Stimulated activated CD8-positive, alpha-beta memory T cell treated with anti-CD3 and anti-CD28 coated beads, Interleukin-7, amount 100 ng/mL, for 24 hours (primary cell): ENCODE results near the gene SLC15A3.
A peak's percentile ranks its signal among the peaks of the same experiment; 100 is the strongest.
"Not testable (repeated sequence)": the region's sequence is repeated elsewhere in the genome, so short reads cannot be mapped to it uniquely, and the experiment has no call there.

Experiments
- DNase-seq: peaks from one replicate; pipeline ENCODE4 v3.0.0-alpha.2; 2020; ENCODE audit warnings: low read depth

The SLC15A3 gene

DNA sequence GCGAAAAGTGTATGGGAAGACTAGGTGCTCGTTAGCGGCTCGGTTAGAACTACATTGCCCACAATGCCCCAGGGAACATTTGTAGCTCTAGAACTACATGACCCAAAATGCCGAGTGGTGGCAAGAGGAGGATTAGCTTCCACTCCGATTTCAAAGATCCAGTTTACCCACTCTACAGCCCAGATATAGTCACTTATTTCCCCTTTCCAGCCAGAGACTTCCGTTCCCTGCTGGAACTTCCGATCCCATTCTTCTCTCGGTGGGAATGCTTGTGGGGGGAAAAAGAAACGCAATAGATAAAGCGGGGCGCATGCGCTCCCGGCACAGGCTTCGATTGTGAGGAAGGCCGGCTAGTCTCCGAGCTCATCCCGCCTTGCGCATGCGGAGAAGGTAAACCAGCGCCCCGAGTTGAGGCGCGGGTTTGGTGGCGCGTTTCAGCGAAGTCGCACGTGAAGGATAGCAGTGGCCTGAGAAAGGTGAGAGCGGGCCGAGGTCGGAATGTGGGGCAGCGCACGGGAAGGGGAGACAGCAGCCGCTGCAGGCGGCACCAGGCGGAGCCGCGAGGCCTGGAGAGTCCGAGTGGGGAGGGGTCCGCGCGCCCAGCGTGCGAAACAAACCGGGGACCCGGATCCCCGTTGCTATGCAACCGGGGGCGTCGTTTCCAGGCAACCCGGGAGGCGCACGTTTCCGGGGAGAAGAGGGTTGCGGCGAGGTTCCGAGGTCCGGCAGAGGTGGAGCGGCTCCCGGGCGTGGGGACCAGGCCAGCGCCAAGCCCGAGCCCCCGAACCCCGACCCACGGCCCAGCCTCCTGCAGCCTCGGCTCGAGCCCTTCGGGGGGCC lies 38.0 kb downstream of the SLC15A3 start, which contains the start of gene TMEM109:
Gene TMEM109, plus strand, starts transcription at position 366 of the 840 bp plus-strand sequence. CDS start 5,536 bp downstream, outside the sequence.
- peak; percentile 74 for DNase-seq

DNA sequence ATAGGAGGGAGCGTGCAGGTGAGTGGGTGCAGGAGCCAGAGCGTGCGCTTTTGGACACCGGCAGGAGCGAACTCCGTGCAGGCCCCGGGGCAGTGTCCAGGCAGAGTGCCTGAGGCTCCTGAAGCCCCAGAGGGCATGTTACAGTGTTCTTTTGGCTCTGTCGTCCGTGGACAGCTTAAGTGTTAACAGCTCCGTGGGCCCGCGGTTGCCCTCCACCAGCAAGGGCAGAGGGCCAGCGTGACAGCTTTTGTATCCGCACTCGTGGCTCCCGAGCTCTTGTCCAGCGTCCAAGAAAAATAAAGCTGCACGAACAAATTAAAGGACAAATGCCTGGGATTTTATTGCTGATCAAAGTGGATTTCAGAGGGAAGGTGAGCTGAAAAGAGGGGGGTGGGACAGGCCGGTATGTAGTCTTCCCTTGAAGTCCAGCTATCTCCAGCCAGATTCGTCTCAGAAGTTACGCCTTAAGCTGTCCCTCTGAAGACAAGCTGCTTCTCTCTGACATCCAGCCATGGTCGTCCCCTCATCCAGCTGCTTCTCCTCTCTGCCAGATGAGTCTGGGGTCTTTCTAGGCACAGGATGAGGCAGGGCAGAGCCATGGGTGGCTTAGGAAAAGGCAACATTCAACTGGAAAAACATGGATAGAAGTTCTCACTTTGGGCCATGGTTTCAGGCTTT lies 39.0 kb downstream of the SLC15A3 start:
- DNase-seq: no peak

DNA sequence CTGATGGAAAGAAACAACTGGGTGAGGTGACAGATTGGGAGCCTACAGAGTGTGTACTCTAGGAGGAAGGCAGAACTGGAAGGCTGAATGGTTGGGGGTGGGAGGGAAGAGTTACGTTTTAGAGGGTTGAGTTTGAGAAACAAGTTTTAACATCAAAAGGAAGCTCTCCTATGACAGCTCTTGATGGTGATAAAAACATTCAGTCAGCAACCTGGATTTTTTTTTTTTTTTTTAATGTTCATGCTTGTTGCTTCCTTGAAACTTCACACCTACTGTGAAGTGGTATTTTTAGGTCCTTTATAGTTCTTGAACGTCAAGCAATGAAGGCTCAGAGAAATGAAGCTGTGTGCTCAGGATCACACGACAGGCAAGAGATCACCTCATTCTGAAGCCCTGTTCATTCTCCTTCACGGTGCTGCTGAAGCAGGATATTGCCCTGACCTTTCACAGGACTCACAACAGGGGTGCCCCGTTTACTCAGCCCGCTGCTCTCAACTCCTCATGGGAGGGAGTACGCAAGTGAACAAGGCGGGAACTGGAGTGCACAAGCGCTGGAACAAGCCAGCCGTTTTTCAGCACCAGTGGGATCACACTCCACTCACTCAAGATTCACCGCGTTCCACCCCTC lies 39.6 kb downstream of the SLC15A3 start:
- no peak for DNase-seq

DNA sequence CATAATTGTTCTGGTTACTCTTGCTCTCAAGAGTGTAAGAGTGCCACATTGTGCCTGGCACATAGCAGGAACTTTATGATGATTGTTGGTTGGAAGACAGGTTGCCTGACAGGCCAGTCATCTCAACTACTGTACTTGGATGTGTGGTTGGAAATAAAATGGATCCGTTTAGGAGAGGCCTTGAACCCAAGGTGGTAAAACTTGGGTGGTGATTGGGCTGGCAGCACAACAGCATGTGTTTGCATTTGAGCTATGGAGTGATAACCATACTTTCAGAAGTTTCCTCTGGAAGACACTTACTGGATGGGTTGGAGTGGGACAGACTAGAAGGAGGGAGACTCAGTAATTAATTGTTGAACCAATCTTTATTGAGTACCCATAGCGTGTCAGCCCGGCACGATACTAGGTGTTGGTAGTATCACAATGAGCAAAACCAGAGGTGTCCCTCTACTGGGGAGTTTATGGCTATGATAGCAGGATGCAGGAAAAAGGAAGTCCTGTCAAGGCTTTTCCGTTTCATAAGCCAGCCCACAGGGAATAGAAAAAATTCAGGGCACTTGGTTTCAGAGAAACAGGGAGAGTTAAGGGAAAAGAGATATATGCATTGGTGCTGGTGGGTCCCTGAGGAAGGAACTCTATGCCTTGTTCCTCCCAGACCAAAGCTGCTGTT lies 41.1 kb downstream of the SLC15A3 start:
- no peak for DNase-seq

DNA sequence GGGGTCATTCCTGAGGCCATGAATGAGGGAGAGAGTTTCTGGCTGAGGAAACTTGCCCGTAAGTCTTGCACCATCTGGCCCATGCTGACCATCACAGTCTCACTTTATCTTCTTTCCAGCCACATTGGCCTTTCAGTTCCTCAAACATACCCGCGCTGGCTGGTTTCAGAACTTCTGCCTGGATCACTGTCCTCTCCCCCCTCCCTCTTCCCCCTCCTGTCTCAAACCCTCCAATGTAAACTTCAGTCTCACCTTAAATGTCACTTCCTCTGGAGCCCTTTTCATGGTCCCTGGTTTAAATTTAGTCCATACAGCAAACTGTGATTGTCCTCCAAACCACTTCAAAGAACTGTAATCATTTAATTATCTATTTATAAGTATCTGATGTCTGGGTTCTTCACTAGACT lies 41.7 kb downstream of the SLC15A3 start:
- DNase-seq: no peak

DNA sequence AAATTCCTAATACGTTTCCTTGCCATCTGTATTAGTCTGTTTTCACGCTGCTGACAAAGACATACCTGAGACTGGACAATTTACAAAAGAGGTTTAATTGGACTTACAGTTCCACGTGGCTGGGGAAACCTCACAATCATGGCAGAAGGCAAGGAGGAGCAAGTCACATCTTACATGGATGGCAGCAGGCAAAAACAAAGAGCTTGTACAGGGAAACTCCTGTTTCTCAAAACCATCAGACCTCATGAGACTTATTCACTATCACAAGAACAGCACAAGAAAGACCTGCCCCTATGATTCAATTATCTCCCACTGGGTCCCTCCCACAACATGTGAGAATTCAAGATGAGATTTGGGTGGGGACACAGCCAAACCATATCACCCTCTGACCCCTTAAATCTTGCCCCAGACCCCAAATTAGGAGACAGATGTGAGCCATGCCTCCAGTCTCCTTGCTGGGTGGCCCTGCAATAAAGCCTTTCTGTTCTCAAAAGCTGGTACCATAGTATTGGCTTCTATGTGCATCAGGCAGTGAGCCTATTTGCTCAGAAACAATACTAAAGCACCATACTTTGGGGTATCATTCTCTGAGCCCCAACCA lies 42.2 kb downstream of the SLC15A3 start:
- not testable (repeated sequence) for DNase-seq

DNA sequence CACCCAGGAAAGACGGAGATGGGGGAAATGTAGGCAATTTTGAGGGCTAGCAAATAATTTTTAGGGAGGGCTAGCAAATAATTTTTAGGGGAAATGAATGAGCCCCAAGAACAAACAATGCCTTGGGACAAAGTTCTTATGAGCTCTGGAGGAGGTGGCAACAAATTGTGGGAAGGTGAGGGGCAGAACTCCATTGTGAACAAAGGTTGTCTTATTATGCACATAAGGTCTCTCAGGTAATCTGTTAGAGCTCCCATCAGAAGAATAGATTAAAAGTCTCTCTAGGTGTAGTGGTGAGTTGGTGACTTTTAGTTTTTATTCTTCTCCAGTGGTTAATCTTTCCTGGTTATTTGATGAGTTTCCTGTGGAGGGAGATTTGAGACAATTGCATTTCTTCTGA lies 43.2 kb downstream of the SLC15A3 start:
- DNase-seq: no peak

DNA sequence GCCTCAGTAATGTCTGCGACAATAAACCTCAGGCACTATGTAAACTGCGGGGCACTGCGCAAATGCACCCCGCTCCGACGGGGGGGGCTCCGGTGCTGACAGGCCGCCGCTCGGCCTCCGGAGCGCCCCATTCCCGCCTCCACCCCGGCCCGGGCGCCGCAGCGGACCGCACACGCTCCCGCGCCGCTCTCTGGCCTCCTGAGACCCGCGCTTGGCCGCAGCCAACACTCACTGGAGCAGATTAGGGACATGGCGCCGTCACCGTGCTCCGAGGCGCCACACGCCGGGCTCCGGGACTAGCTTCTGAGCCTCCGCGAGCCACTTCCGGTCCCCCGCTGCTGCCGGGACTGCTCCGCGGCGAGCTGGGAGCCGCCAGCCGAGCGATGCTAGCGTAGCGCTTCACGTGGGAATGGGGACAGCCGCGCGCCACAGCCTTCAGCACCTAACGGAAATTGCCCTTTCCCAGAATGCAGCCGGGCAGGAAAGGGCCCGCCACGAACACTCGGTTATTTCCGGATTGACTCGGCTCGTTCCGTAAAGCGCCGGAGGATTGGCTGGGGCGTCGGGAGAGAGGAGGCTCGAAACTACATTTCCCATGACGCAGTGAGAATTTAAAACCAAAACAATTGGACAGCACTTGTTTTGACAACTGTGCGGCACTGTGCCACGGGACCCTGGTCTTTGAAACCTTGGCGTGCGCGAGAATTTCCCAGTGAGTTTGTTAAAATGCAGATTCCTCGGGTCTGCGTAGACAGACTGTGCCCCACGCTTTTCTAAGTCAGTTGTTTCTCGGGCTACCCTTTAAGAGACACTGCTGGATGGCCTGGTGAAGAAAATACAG lies 45.6 kb downstream of the SLC15A3 start, which contains the start of gene PRPF19:
Gene PRPF19, minus strand, starts transcription at position 454 of the 841 bp plus-strand sequence. Its CDS starts 203 bp downstream, at position 251.
- peak; percentile 97 for DNase-seq

DNA sequence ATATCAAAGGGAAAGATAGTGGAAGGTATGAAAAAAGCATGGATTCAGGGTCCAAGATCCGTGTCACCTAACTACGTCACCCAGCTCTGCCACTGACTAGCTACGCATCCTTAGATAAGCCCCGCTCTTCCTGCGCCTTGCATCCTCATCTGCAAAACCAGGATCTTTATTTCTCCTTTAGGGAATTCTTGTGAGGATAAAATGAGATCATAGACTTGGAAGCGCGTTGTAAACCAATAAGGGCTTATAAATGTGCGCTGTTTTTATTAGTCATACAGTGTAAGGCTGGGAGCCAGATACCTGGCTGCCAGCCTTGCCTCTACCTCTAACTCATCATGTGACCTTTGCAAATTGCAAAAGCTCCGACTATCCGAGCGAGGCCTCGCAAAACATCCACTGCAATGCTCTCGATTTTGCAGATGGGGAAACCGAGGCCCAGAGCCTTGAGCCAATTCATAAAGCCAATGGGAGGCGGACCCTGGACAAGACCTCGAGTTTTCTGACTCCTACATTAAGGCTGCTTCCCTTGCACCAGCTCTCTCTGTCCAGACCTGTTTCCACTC lies 46.3 kb downstream of the SLC15A3 start:
- no peak for DNase-seq

DNA sequence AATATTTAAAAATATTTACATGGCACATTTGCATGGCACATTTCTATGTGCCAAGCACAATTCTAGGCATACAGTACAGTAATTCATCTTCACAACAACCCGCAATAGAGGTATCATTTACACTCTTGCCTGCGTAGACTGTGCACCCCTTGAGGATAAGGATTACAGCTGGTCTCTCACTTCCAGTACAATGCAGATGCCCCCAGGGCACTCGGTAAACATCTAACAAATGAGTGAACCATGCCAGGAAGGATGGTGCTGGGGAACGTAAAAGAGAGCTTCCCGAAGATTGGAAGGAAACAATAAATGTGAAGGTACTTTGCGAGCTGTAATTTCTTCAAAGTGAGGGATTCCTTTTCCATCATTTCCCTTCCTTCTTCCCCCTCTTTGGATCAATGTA lies 46.9 kb downstream of the SLC15A3 start:
- no peak for DNase-seq

DNA sequence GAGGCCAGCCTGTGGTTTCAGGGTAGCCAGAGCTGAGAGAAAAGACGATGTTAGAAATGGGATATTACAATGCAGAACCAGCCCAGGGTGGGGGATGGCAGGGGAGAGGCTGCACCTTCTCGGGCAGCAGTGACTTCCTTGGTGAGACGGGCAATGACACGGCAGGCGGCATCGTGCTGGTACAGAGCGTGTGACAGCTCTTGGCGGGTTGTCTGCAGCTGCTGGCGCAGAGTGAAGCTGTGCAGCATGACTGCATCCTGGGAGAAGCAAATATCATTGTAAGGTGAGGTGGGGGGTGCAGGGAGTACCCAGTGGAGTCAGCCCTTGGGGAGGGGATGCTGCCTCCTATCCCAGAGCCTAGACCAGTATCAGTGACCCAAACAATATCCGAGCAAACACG lies 49.4 kb downstream of the SLC15A3 start:
- DNase-seq: no peak

DNA sequence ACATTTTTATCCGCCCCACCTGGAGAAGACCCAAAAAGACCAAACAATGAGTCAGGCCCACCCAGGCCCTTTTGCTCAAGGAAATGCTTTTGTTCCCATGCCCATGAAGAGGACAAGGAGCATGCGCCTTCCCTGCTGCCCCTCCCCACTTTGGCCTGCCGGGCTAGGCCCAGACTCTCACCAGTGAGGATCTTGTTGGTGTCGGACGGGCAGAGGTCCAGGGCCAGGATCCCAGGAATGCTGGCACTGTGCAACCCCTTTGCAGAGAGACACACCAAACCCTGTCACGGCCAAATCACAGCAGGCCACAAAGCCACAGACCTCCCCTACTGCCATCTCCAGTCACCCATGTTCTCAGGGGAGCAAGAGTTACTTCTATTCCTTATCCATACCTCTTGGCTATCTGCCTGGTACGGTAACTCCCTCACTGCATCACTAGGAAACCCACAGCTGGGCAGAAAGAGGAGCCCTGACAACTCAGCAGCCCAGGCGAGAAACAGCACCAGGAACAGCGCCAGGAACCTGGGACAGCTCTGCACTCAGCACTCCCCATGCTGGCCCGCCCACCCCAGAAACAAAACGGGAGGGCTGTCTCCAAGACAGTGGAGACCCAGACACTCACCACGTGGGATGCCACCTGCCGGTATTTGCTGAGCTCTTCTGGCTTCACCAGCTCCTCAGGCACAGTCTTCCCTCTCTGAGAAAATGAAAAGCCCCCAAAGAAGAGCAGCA lies 51.1 kb downstream of the SLC15A3 start:
- no peak for DNase-seq

DNA sequence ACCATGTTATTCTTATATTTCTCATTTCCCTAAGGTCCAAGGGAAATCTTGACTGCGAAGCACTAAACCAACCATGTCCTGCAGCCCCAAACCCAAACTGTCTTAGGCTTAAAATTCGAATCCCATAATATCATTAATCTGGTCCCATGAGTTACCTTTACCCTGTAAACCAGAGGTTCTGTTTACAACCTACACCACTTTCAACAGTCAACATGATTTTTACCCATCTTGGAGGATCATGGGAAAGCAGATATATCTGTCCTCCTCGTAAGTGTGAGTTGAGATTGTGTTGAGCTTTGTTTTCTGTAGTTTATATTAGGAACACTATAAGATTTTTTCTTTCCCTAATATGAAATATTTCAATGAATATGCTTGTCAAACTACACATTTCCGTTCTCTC lies 52.0 kb downstream of the SLC15A3 start:
- DNase-seq: no peak

DNA sequence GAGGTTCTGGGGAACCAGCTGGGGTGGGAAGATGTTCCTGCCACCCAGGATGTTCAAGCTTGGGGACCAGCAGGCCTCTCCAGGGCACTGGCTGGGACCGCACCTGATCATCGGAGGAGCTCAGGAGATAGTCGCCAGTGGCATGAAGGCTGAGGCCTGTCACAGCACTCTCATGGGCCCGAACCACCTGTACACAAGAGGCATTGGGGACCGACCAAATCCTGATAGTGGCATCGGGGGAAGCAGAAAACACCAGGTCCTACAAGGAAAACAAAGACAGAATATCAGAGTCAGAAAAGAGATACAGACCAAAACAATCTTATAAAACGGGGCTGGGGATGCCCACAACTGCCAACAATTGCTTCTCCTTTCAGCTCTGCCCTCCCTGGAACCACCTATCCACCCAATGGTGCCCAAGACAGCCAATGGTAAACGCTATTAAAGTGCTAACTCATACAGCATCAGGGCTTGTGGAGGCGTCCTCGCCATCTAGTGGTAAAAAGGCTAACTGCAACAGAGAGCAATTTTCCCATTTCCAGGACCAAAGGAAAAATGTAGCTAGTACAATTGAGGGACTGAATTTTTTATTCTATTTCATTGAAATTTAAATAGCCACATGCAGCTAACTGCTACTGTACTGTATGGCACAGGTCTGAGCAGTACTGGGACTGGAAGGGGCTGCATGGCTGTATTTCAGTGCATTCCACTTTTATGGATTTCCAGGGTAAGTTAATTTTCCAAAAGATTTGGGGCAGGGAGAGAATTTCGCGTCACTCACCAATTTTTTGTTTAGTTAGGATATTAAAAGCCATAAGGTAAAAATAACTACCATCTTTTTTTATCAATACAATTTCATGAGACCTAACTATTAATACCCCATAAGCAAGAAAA lies 52.7 kb downstream of the SLC15A3 start:
- DNase-seq: no peak

DNA sequence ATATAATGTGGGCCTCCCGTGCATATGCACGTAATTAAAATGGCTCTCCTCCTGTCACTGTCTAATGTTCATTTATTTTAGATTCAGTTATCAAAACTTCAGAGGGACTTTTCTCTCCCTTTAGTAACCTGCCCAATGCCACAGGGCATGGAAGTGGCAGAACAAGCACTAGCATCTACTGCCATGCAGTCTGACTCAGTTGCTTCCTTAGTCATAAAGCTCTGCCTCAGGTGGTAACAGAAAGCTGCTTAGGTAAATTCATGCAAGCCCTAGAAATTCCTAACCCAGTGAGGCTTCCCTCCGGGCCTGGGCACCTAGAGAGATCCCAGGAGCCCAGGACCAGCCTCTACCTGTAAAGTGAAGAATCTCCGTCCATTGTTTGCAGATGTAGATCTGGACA lies 54.5 kb downstream of the SLC15A3 start:
- no peak for DNase-seq

DNA sequence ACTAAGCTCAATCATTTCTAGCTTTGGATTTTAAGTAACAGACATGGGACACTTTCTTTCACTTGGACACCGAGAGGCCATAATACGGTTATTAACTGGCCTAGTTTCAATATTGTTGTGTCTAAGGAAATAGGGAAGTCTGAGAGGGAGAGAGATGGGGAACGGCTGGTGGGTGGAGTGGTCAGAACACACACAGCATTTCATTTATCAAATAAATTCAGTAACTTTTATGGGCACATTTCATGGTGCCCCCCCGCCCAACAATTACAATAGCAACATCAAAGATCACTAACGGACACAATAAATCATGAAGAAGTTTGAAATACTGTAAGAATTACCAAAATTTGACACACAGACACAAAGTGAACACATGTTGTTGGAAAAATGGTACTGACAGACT lies 56.3 kb downstream of the SLC15A3 start:
- no peak for DNase-seq

DNA sequence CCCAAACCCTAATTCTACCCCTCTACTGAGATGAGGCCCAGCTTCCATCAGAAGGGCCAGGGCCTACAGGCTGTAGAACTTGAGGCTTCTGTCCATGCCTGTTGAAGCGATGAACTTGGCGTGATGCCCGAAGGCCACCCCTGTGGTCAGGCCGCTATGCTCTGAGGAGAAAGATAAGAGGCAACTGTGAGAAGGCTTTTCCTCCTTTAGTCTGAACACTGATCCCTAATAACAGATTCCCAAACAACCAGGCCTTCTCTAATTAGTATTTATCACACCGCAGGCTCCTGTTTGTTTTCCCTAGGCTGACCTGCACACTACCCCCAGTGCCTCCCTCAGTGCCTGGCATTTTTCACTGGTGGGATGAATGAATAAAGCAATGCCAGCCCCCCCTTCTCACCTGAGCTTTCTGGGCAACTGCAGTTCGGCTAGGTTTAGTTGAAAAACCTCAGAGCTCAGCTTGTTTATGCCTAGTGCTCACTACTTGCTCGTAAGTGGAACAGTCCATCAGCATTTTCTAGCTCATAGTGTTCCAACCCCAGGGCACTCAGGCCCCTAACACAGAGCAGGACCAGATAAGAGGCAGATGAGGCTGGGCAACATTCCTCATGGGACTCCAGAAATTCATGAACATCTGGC lies 60.8 kb downstream of the SLC15A3 start:
- DNase-seq: no peak

DNA sequence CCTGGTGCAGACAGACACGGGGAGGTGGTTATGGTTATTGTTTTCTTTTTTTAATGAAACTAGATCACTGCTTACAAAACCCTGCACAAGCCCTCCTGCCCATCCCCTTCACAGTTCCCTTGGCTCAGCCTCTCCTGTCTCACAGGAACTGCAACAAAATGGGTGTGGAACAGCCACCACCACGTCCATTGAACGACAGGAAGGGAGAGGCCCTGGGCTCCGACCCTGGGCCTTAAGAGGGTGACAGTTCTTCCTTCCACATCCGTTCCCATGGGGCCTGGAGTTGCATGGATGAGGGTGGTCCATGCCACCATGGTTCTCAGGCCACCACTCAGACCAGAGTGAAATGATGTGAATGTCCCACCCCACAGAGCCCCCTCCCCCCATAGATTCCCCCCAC lies 61.3 kb downstream of the SLC15A3 start:
- DNase-seq: no peak
